GM12872 (cell line): ENCODE results near the gene BCL2L15.

Source experiments
- TF ChIP-seq, protein P1 (sequence below): IDR thresholded peaks from 3 replicates; pipeline ENCODE4 v1.5.1; 2011; ENCODE audit warnings: low read depth, mild to moderate bottlenecking, low read length, moderate library complexity; ENCODE audit not compliant: insufficient read depth

The BCL2L15 gene

DNA sequence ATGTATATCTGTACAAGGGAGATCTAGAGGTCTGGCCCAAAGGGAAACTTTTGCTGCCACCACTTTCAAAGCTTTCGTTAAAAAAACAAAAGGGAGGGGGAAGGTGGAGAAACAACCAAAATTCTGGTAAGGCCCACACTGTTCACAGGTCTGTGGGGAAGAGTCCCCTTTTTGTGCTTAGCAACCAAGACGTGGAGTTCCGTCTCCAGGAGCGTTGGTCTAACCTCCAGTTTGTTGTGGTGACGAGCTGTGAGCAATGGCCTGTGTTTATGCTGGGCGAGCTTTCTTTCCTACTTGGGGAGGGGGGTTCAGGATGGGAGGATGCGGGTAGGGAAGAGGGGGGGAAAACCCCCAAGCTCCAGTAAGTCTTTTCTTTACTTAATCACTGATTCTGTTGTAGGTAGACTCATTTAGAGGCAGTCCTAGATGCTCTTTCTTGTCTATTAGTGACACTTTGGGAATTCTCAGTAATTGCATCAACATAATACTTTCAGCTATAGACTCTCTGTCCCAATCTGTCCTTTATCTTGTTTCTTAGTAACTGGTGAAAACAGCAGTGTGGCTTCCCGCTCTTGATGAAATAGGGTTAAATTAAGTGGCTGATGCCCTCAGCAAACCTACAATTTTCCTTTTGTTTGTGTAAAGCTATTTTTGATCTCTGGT, 43.2 kb upstream of the BCL2L15 start:
- TF ChIP-seq, protein P1, sequence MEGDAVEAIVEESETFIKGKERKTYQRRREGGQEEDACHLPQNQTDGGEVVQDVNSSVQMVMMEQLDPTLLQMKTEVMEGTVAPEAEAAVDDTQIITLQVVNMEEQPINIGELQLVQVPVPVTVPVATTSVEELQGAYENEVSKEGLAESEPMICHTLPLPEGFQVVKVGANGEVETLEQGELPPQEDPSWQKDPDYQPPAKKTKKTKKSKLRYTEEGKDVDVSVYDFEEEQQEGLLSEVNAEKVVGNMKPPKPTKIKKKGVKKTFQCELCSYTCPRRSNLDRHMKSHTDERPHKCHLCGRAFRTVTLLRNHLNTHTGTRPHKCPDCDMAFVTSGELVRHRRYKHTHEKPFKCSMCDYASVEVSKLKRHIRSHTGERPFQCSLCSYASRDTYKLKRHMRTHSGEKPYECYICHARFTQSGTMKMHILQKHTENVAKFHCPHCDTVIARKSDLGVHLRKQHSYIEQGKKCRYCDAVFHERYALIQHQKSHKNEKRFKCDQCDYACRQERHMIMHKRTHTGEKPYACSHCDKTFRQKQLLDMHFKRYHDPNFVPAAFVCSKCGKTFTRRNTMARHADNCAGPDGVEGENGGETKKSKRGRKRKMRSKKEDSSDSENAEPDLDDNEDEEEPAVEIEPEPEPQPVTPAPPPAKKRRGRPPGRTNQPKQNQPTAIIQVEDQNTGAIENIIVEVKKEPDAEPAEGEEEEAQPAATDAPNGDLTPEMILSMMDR = no peak

DNA sequence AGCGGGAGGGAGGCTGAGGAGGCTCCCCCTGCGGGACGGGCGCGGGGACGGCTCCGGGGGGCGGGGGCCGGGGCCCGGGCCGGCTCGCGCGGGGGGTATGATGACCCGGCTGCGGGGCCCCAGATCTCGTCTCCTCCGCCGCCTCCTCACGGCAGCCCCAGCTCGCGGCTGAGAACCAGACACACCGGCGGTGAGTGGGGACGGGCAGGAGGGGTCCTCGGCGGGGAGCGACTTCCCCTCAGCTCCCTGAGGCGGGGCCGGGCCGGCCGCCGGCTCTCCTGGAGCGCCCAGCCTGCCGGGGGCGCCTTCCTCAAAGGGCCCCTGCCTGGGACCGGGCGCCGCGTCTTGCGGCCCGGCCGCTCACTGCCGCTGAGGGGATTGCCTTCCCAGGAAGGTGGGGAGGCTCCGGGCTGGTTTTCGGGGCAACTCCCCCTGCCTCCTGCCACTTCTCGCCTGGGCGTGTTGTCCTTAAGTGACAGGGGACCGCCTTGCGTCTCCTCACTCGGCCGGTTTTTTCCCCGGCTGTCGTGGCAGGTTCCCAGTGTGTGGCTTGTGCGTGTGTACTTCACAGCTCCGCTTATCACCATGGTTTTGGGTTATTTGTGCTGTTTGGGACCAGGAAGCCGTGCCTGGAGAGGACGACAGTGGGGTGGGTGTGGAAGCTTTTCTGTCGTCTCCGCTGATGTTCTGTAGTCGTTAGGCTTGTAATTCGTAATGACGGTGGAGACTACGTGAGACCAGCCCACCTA, 42.5 kb upstream of the BCL2L15 start:
- TF ChIP-seq, protein P1 = 0 out of 3 replicates have a peak, but pooled peaks have one; percentile 21

DNA sequence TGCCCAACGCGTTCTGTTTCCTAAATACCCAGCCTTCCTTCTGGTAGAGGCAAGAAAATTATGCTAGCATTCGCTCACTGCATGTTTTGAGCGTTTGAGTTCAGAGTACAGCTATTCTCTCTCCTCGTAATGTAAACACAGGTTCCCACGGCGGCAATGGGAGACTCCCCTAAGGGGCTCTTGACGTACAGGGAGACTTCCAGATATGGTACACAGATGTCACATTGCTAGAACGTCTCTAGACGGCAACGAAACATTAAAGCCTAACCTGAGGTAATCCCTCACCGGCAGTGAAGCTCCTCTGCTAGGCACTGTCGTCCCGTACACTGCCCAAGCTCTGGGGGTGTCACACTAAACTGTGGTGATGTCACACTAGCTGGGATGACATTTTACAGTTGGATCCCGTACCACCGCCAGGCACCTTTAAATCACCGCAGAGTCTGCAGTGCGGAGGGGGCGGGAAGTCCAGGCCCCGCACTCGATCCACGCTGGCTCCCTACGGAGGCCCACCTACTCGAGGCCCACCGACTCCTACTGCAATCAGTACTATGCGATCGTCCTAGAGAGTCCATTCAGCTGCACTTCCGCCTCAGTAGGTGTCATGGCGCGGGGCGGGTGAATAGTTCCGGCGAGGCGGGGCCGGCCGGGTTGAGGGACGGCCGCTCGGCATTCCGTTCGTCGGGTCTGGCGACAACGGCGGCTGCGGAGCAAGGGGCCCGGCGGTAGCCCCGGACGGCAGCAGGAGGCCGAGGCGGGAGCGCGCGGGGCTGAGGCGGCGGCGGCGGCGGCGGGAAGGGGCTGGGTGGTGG, 41.8 kb upstream of the BCL2L15 start, which contains the start of gene HIPK1:
HIPK1 (plus strand) TSS at position 384 of the 809 bp plus-strand sequence.
- TF ChIP-seq, protein P1 = no peak

DNA sequence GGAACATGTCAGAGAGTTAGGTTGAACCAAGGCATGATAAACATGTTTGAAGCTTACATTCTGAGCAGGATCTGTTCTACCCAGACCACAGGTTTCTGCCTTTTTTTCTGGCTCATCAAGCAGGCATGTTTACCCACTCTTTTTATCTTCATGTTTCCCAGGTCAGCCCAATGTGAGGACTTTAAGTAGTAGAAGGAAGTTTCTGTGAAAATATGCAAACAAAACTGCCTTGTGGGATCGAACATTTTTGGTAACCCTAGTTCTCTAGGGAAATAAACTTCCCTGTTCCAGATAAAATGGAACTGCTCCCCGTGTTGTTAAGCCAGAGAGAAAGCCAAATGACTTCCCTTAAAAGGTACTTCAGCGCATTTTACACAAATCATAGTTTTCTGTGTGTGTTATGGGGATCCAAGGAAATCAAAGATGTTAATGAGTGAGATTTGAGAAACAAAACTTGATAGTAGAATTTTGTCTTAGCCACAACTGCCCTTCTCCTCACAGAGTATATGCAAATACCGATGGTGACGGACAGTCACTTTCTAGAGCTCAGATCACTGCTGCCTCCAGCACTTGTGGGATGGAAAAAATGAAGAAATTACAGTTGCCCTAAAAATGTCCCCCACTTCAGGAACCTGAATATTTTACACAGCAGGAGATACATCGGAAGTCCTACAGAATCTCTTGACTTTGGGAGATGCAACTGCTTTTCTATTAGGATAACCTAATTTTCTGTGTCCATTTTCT, 41.0 kb upstream of the BCL2L15 start:
- TF ChIP-seq, protein P1 = no peak

DNA sequence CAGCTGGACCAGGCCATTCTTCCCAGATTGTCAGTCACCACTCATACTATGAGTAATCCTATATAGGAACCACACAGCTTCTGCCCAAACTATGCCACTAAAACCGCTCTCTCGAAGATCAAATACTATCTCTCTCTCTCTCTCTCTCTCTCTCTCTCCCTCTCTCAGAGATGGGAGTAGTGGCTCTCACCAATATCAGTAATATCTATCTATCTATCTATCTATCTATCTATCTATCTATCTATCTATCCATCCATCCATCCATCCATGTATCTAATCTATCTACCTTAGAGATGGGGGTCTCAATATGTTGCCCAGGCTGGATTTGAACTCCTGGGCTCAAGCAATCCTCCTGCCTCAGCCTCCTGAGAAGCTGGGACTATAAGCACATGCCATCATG, 37.1 kb upstream of the BCL2L15 start:
- TF ChIP-seq, protein P1 = no peak

DNA sequence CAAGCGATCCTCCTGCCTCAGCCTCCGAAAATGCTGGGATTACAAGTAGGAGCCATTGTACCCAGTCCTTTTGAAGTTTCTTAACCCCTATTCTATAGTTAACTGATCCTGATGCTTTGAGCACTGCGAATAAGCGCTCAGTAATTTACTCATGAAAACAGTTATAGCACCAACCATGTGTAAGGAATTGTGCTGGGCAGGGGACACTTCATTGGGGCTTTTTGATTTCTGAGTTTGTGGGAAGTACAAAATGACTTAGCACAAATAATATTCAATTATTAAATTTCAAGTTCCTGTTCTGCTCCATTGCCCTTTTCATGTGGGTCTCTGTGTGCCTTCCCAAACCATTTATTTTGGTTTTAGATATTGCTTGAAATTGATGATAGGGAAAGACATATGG, 35.6 kb upstream of the BCL2L15 start:
- TF ChIP-seq, protein P1 = no peak
